GM21786 (cell line): Measurements from ENCODE around the gene SSB.
"Not testable (repeated sequence)": the region's sequence is repeated elsewhere in the genome, so short reads cannot be mapped to it uniquely, and the experiment has no call there.

Experiments used
- ATAC-seq: cut with Tn5 transposase; IDR thresholded peaks from one replicate; pipeline ENCODE4 v1.9.1; 2021; ENCODE audit not compliant: unreplicated experiment

The SSB gene

GRCh38 chr2:169781249-169782013, 17.2 kb upstream of the SSB start:
- ATAC-seq, result no peak

GRCh38 chr2:169782513-169782912, 16.2 kb upstream of the SSB start:
- ATAC-seq, result no peak

GRCh38 chr2:169790581-169790980, 8.1 kb upstream of the SSB start:
- no peak for ATAC-seq

- no peak for ATAC-seq
Measured at GRCh38 chr2:169795181-169795580, 3.5 kb upstream of the SSB start.

DNA sequence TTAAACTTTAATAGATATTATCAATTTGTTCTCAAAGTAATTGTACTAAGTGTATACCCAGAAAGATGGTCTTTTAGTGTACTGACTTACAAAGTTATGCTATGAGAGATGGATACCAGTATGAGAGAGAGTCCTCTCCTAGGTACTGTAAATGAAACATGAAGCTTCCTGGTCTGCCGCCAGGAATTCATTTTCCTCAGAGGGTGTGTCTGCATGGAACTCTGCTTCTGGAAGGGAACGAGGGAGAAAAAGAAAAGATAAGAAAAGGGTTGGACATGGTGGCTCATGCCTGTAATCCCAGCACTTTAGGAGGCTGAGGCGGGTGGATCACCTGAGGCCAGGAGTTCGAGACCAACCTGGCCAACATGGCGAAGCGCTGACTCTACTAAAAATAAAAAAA, 2.2 kb upstream of the SSB start:
- ATAC-seq, result no peak

DNA sequence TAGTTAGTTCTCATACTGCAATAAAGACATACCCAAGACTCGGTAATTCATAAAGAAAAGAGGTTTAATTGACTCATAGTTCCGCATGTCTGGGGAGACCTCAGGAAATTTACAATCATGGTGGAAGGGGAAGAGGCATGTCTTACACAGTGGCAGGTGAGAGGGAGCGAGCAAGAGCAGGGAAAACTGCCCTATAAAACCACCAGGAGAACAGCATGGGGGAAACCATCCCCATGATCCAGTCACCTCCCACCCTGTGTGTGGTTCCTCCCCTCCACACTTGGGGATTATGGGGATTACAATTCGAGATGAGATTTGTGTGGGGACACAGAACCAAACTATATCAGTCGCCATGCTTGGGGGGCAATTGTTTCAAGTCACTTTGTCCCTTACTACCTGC, 1.1 kb upstream of the SSB start:
- no peak for ATAC-seq

GRCh38 chr2:169798397-169798717, 314 bp upstream of the SSB start:
- ATAC-seq, result no peak

- ATAC-seq, result no peak
Measured at GRCh38 chr2:169803480-169803879, 4.8 kb downstream of the SSB start.

- no peak for ATAC-seq
Measured at GRCh38 chr2:169806586-169806985, 7.9 kb downstream of the SSB start.

DNA sequence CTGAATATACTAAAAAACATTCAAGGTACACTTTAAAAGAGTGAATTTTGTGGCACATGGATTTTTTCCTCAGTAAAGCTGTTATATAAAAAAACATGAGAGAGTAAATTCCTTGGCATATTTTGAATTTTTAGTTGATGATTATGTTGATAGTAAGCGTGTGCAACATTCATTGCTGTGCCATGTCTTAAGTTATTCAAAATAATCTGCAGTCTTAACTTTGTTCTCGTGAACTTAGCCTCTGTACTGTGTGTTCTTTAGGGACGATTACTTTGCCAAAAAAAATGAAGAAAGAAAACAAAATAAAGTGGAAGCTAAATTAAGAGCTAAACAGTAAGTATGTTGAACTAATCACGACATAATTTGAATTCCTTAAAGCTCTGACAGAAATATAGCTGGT, 9.6 kb downstream of the SSB start:
- no peak for ATAC-seq

GRCh38 chr2:169815849-169816248, 17.2 kb downstream of the SSB start:
- ATAC-seq, result no peak

- not testable (repeated sequence) for ATAC-seq
Measured at GRCh38 chr2:169816961-169817360, 18.3 kb downstream of the SSB start.

DNA sequence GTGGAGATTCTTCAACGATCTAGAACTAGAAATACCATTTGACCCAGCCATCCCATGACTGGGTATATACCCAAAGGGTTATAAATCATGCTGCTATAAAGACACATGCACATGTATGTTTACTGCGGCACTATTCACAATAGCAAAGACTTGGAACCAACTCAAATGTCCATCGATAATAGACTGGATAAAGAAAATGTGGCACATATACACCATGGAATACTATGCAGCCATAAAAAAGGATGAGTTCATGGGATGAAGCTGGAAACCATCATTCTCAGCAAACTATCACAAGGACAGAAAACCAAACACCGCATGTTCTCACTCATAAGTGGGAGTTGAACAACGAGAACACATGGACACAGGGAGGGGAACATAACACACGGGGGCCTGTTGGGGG, 18.7 kb downstream of the SSB start:
- not testable (repeated sequence) for ATAC-seq

- ATAC-seq, result no peak
Measured at GRCh38 chr2:169818241-169818640, 19.6 kb downstream of the SSB start.

- no peak for ATAC-seq
Measured at GRCh38 chr2:169819106-169819505, 20.4 kb downstream of the SSB start.

- ATAC-seq, result not testable (repeated sequence)
Measured at GRCh38 chr2:169820101-169820500, 21.4 kb downstream of the SSB start.

DNA sequence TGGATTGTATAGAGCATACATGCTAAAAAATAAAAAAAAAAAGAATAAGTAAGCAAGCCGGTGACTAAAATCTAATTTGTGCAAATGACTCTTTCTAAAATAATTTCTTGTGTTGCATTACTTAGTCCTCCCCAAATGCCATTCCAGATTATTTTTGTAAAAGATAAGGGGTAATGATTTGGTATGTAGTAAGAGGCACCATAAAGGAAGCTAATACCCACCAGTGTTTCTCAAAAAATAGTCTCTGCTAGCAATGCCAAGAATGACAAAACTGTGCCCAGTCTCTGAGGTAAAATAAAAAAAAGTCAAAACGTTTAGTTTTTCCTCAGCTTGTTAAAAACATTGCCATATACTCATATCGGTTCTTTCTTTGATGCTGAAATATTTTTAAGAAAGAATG, 23.4 kb downstream of the SSB start:
- ATAC-seq, result no peak

DNA sequence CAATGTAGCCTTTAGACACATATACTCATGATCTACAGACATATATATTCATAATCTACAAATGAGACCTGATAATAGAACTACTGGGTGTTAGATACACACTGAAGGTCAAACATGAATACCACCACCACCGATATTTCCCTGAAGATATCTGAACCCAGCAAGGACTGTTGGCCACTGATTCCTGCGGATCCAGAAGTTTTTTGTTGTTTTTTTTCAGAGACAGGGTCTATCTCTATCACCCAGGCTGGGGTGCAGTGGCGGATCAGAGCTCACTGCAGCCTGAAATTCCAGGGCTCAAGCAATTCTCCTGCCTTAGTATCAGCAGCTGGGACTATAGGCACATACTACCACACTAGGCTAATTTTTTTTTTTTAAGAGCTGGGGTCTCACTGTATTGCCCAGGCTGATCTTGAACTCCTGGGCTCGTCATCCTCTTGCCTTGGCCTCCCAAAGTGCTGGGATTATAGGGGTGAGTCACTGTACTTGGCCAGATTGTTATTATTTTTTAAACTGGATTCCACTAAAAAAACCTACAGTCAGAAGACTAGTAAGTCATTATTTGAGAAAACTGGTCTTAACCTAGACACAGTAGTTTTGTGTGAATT, 24.2 kb downstream of the SSB start:
- ATAC-seq, result no peak

DNA sequence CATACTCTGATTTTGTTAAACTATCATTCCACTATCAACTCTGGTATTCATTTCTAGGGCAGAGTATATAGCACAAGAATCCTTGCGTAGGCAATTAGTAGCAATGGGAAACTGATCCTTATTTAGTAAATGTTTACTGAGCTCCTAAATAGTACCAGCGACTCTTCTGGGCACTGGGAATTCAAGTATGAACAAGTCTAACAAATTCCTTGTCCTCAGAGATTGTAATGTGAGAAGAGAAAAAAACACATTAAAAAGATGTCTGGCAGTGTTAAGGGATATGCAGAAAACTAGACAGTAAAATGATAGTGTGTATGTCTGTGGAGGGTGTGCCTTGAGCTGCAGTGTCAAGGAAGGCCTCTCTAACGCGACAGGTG, 25.3 kb downstream of the SSB start:
- no peak for ATAC-seq

- ATAC-seq, result peak; percentile 53
Measured at GRCh38 chr2:169824373-169825333, 26.0 kb downstream of the SSB start, which contains the start of gene METTL5. TSS of gene METTL5 (minus strand) at chr2:169824905. CDS start at chr2:169824597, 308 bp downstream.

DNA sequence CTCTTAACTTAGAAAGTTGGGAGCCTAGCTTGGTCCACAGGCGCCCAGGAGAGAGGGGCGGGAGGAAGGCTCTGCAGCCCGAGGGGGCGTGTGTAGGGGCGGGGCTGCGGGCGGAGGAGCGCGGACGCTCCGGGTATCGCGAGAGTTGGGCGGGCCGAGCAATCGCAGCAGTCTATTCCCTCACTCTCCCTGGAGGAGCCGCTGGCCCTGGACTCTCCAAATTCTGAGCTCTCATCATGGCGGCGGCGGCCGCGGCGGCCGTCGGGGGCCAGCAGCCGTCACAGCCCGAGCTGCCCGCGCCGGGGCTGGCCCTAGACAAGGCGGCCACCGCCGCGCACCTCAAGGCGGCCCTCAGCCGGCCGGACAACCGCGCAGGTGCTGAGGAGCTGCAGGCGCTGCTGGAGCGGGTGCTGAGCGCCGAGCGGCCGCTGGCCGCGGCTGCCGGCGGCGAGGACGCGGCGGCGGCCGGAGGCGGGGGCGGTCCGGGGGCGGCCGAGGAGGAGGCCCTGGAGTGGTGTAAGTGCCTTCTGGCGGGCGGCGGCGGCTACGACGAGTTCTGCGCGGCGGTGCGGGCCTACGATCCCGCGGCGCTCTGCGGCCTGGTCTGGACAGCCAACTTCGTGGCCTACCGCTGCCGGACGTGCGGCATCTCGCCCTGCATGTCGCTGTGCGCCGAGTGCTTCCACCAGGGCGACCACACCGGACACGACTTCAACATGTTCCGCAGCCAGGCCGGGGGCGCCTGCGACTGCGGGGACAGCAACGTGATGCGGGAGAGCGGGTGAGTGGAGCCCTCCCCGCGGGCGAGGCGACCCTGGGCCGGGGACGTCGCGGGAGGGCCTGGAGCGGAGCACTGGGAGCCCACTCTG, 28.8 kb downstream of the SSB start, which contains the start of gene UBR3:
Gene UBR3 (plus strand): TSS at position 183 of the 869 bp plus-strand sequence. CDS start 54 bp downstream, at position 237.
- ATAC-seq, result peak; percentile 80
